Panc1 (cell line): Measurements from ENCODE around the gene MYMK. TPM values are rescaled to one million over a fixed set of nuclear protein-coding genes. Genes with fewer than 3 reads are reported as not detected.

Experiments used
- ATAC-seq: fragments of 200-7000 bp; cut with Tn5 transposase; 2 replicates; pipeline ENCODE4 v1.9.1; 2020; ENCODE audit warnings: mild to moderate bottlenecking, moderate library complexity
- BruUV-seq: library from RNA; stranded (reverse); fragments of 400-500 nt; replicated peaks from 2 replicates; lab custom pipeline; 2021; lab: Mats Ljungman, UMichigan
- CTCF ChIA-PET: fragments of 300-600 bp; sonication (Branson Sonifier 250); formaldehyde crosslinking; loops from one replicate; lab custom pipeline; 2022; ENCODE audit warnings: antibody characterized with exemption; lab: Charles Lee
- POLR2A ChIA-PET: fragments of 300-600 bp; sonication (Branson Sonifier 250); formaldehyde crosslinking; loops from one replicate; lab custom pipeline; 2022; ENCODE audit warnings: antibody characterized with exemption; lab: Charles Lee
- DNase-seq: peaks from one replicate; pipeline ENCODE4 v3.0.0-alpha.2; 2010; ENCODE audit warnings: low read depth, low spot score
- H3K27ac ChIP-seq: 2 replicates; pipeline ENCODE4 v1.5.1; 2011; ENCODE audit warnings: mild to moderate bottlenecking, low read length, inconsistent platforms
- H3K27me3 ChIP-seq: fragments of 200-500 bp; sonication (Bioruptor generic); 2 replicates; pipeline ENCODE4 v1.6.0; 2014; ENCODE audit warnings: low read length, inconsistent platforms; ENCODE audit not compliant: control insufficient read depth, insufficient read depth
- H3K36me3 ChIP-seq: fragments of 200-500 bp; sonication (Bioruptor generic); 2 replicates; pipeline ENCODE4 v1.5.1; 2014; ENCODE audit warnings: inconsistent platforms, mild to moderate bottlenecking, low read length, moderate library complexity; ENCODE audit not compliant: control insufficient read depth, insufficient read depth
- H3K4me1 ChIP-seq: 2 replicates; pipeline ENCODE4 v1.5.1; 2011; ENCODE audit warnings: inconsistent platforms, mild to moderate bottlenecking, low read length, moderate library complexity; ENCODE audit not compliant: control insufficient read depth, insufficient read depth
- H3K4me3 ChIP-seq, 2 experiments: 2 replicates each; pipeline ENCODE4 v1.5.1; 2011 to 2012; ENCODE audit warnings: low read depth in 2 of 2, low read length in 2 of 2, mild to moderate bottlenecking in 2 of 2, inconsistent platforms in 1 of 2, moderate library complexity in 1 of 2
- H3K9me3 ChIP-seq: fragments of 200-500 bp; sonication (Bioruptor generic); 2 replicates; pipeline ENCODE4 v1.5.1; 2014; ENCODE audit warnings: low read depth, mild to moderate bottlenecking, inconsistent platforms, low read length, moderate library complexity; ENCODE audit not compliant: control insufficient read depth, insufficient read depth
- POLR2AphosphoS5 ChIP-seq: IDR thresholded peaks from 2 replicates; pipeline ENCODE4 v1.6.1; 2012; ENCODE audit warnings: mild to moderate bottlenecking, low read depth, low read length, moderate library complexity
- SIN3A ChIP-seq: IDR thresholded peaks from 2 replicates; pipeline ENCODE4 v1.6.1; 2012; ENCODE audit warnings: low read depth, mild to moderate bottlenecking, low read length, moderate library complexity, borderline replicate concordance; ENCODE audit not compliant: insufficient read depth
- TCF7L2 ChIP-seq: IDR thresholded peaks from 2 replicates; pipeline ENCODE4 v1.6.1; 2011; ENCODE audit warnings: mild to moderate bottlenecking, low read depth, low read length, inconsistent platforms
- in situ Hi-C: cut with HindIII; loops from 2 replicates; pipeline ENCODE4 v1.10.0; 2016; ENCODE audit warnings: low sequenced_read_pairs, low pct_unique_long_range_greater_than_20kb
- intact Hi-C: fragments of 100-400 bp; cut with micrococcal nuclease; formaldehyde crosslinking; loops from one replicate; pipeline ENCODE4 v1.10.0; 2022; ENCODE audit not compliant: unreplicated experiment
- total RNA-seq: library from RNA; stranded (reverse); gene quantifications from one replicate; pipeline ENCODE4 v1.2.1, GENCODE V29; 2021; ENCODE audit not compliant: unreplicated experiment
- TF ChIP-seq, protein P1 (sequence below): fragments of 450-650 bp; IDR thresholded peaks from 2 replicates; pipeline ENCODE4 v1.5.1; 2017; ENCODE audit warnings: mild to moderate bottlenecking
- TF ChIP-seq, protein P2 (sequence below), 2 experiments: IDR thresholded peaks; 2 replicates each; pipeline ENCODE4 v1.6.1; 2011 to 2012; ENCODE audit warnings: low read depth in 2 of 2, control low read depth in 1 of 2, low read length in 1 of 2, mild to moderate bottlenecking in 1 of 2, moderate library complexity in 1 of 2; ENCODE audit not compliant: insufficient read depth in 1 of 2

MYMK gene
- total RNA-seq, 1 experiment from 2014 or later: not detected

DNA sequence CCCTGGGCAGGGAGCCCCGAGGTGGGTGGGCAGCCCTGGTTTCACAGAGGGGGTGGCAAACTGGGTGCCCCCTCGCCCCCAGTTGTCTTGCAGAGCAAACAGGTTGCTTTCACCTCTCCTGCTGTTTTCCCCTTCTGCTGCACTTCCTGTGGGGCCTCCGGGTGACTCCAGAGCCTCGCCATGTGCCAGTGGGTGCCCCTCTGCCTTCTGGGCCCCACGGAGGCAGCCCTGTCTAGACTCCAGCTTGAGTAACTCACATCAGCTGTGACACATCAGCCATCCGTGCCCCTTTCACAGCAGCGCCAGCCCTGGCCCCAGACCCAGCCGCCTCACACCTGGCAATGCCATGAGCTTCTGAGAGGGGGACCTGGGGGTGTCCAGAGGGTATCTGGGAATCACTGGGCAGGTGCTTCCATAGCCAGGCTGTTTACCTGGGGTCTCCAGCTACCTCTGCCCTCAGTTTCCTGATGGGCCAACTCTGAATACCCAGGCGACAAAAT, 46.7 kb upstream of the MYMK start:
- ATAC-seq: no peak
- H3K4me3 ChIP-seq: no peak overlapping the region
- in situ Hi-C loops (no loop called here), intact Hi-C loops (no loop called here)
- no peaks in the 10 kb centered on the region for H3K4me1 ChIP-seq
- BruUV-seq: no TSS peak
- TF ChIP-seq, protein P1, sequence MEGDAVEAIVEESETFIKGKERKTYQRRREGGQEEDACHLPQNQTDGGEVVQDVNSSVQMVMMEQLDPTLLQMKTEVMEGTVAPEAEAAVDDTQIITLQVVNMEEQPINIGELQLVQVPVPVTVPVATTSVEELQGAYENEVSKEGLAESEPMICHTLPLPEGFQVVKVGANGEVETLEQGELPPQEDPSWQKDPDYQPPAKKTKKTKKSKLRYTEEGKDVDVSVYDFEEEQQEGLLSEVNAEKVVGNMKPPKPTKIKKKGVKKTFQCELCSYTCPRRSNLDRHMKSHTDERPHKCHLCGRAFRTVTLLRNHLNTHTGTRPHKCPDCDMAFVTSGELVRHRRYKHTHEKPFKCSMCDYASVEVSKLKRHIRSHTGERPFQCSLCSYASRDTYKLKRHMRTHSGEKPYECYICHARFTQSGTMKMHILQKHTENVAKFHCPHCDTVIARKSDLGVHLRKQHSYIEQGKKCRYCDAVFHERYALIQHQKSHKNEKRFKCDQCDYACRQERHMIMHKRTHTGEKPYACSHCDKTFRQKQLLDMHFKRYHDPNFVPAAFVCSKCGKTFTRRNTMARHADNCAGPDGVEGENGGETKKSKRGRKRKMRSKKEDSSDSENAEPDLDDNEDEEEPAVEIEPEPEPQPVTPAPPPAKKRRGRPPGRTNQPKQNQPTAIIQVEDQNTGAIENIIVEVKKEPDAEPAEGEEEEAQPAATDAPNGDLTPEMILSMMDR: no peak
- no peak for TF ChIP-seq SIN3A
- TF ChIP-seq POLR2AphosphoS5: no peak
- no peak for TF ChIP-seq TCF7L2
- TF ChIP-seq, protein P2, sequence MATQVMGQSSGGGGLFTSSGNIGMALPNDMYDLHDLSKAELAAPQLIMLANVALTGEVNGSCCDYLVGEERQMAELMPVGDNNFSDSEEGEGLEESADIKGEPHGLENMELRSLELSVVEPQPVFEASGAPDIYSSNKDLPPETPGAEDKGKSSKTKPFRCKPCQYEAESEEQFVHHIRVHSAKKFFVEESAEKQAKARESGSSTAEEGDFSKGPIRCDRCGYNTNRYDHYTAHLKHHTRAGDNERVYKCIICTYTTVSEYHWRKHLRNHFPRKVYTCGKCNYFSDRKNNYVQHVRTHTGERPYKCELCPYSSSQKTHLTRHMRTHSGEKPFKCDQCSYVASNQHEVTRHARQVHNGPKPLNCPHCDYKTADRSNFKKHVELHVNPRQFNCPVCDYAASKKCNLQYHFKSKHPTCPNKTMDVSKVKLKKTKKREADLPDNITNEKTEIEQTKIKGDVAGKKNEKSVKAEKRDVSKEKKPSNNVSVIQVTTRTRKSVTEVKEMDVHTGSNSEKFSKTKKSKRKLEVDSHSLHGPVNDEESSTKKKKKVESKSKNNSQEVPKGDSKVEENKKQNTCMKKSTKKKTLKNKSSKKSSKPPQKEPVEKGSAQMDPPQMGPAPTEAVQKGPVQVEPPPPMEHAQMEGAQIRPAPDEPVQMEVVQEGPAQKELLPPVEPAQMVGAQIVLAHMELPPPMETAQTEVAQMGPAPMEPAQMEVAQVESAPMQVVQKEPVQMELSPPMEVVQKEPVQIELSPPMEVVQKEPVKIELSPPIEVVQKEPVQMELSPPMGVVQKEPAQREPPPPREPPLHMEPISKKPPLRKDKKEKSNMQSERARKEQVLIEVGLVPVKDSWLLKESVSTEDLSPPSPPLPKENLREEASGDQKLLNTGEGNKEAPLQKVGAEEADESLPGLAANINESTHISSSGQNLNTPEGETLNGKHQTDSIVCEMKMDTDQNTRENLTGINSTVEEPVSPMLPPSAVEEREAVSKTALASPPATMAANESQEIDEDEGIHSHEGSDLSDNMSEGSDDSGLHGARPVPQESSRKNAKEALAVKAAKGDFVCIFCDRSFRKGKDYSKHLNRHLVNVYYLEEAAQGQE (IDR thresholded peaks at IDR 0.05; ENCODE audit: insufficient read depth in 1 of 2, low read depth in 2 of 2, low read length in 1 of 2): no peak
- no peak overlapping the region for H3K27ac ChIP-seq
- DNase-seq: no peak
- H3K36me3 ChIP-seq: no peaks in the 10 kb centered on the region
- ChIA-PET POLR2A (no interaction called here), CTCF (no interaction called here)
- H3K27me3 ChIP-seq: no peaks in the 10 kb centered on the region
- no peaks in the 10 kb centered on the region for H3K9me3 ChIP-seq

DNA sequence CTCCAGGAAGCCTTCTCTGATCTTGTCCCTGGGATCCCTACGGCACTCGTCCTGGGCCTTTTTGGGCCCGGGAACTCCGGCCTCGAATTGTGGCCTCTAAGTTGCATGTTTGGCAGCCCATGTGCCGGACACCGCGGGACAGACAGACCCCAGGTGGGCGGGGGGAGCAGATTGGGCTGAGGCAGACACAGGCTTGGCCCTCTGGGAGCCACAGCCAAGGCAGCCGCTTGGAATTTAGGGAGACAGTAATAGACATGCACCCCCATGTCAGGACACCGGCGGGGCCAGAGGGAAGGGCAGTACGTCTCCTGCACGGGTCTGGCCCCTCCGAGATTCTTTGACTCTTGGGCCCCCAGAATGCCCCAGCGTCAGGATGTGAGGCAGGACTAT, 45.9 kb upstream of the MYMK start:
- ChIA-PET CTCF (no interaction called here), POLR2A (no interaction called here)
- in situ Hi-C loops (no loop called here), intact Hi-C loops (no loop called here)
- ATAC-seq: no peak
- H3K4me3 ChIP-seq: no peak overlapping the region
- TF ChIP-seq POLR2AphosphoS5 (no peak), SIN3A (no peak), TCF7L2 (no peak)
- TF ChIP-seq, protein P1: no peak
- TF ChIP-seq, protein P2 (IDR thresholded peaks at IDR 0.05; ENCODE audit: insufficient read depth in 1 of 2, low read depth in 2 of 2, low read length in 1 of 2): no peak
- H3K36me3 ChIP-seq: no peaks in the 10 kb centered on the region
- H3K4me1 ChIP-seq: no peaks in the 10 kb centered on the region
- no peaks in the 10 kb centered on the region for H3K9me3 ChIP-seq
- no TSS peak for BruUV-seq
- DNase-seq: no peak
- no peak overlapping the region for H3K27ac ChIP-seq
- H3K27me3 ChIP-seq: no peaks in the 10 kb centered on the region
